Ovary (tissue), 9 donors: Measurements from ENCODE around the gene NLE1. TPM values are rescaled to one million over a fixed set of nuclear protein-coding genes. Genes with fewer than 3 reads are reported as not detected.
"Not testable (repeated sequence)": the region's sequence is repeated elsewhere in the genome, so short reads cannot be mapped to it uniquely, and the experiment has no call there.

Source experiments
- DNase-seq, 5 donors: peaks; one replicate each; pipeline ENCODE4 v3.0.0-alpha.2; 2019 to 2020
- H3K27ac ChIP-seq, 2 donors: fragments of 200-600 bp; one replicate each; pipeline versions ENCODE4 v1.5.1 to v1.8.0; 2019 to 2022
- H3K27me3 ChIP-seq: fragments of 200-600 bp; one replicate; pipeline ENCODE4 v1.8.0; 2022
- H3K36me3 ChIP-seq: fragments of 200-600 bp; sonication (generic); one replicate; pipeline ENCODE4 v1.5.1; 2019
- H3K4me1 ChIP-seq: one replicate; pipeline ENCODE4 v1.8.1; 2013; ENCODE audit warnings: mild to moderate bottlenecking, moderate library complexity; ENCODE audit not compliant: insufficient read depth
- H3K4me3 ChIP-seq: fragments of 200-600 bp; sonication (generic); one replicate; pipeline ENCODE4 v1.5.1; 2017
- H3K9me3 ChIP-seq, 2 donors: fragments of 200-600 bp in 1 of 2; sonication (generic) in 1 of 2; one replicate each; pipeline versions ENCODE4 v1.5.1 to v1.8.1; 2013 to 2019; ENCODE audit warnings: mild to moderate bottlenecking in 1 of 2, moderate library complexity in 1 of 2
- CTCF ChIP-seq, 3 donors: fragments of 450-650 bp in 2 of 3; fragments of 200-600 bp in 1 of 3; IDR thresholded peaks; one replicate each; pipeline versions ENCODE4 v1.5.1 to v1.8.0; 2016 to 2022; ENCODE audit warnings: antibody characterized with exemption in 3 of 3, mild to moderate bottlenecking in 1 of 3
- EP300 ChIP-seq: sonication (generic); formaldehyde crosslinking; IDR thresholded peaks from one replicate; pipeline ENCODE4 v1.6.1; 2017; ENCODE audit warnings: antibody characterized with exemption
- POLR2A ChIP-seq: fragments of 450-650 bp; IDR thresholded peaks from one replicate; pipeline ENCODE4 v1.6.1; 2017; ENCODE audit warnings: antibody characterized with exemption, mild to moderate bottlenecking, moderate library complexity
- WGBS, 3 donors: extraction: QIAGEN DNeasy Blood & Tissue Kit in 1 of 3; methylation state at CpG; one replicate each; pipeline versions ENCODE4 v1.1.5 to v1.1.7; 2013 to 2017; 5-methylcytosine and 5-hydroxymethylcytosine counted together
- intact Hi-C, 4 donors: fragments of 100-400 bp; cut with DNase I; formaldehyde crosslinking; loops; one replicate each; pipeline versions ENCODE4 v1.11.0 to v1.15.1; 2022 to 2023
- polyA plus RNA-seq, 2 donors: library from polyadenylated mRNA; stranded (reverse); fragments of 200-250 nt in 1 of 2; fragments of 350-450 nt in 1 of 2; fragmentation: Illumina TruSeq in 1 of 2; extraction: RNeasy Lipid Tissue Mini Kit (QIAGEN cat#74804) in 1 of 2; gene quantifications; one replicate each; pipeline ENCODE4 v1.2.3, GENCODE V29; 2013 to 2014
- total RNA-seq, 7 donors: library from RNA; depleted of rRNA in 2 of 7; stranded (reverse); fragments of >200 nt in 2 of 7; fragmentation: NEBNext Ultra II Directional in 3 of 7; extraction: Animal tissue kit (Norgen Biotek cat#: 25700) in 3 of 7; gene quantifications; one replicate each; pipeline versions ENCODE4 v1.1.0 to v1.2.4, GENCODE V29; 2016 to 2023
- donor health status: DM: no; HTN: no; CAD: no; lungs with moderate emphysema.
- donor health status: DM: no; HTN: no; CAD: no.
- donor health status: Bipolar disorder and iron deficiency.
- donor health status: DM: yes; HTN: yes; CAD: no.
- donor health status: DM: no; HTN: no; CAD: no.
- donor health status: DM: yes; HTN: yes; CAD: no.

The NLE1 gene
- total and polyA plus RNA-seq, 9 donors, result 10.6 to 26.5 (median 18.2) TPM

DNA sequence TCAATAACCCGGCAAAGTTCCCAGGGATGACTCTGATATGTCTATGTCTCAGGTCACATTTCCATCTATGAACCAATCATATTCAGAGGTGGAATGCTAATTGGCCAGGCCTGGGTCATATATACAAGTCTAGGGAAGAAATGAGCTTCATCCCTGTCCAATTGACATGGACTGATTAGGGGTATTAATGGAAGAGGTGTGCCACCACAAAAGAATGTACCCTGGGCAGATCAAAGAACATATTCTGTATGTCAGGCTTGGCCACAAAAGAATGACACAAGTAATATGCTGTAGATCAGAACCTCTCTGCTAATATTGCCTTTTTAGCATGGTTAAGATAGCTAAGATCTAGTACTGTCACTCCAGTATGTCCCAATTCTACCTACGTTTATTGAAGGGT is 45.4 kb upstream of the NLE1 start:
- Histone ChIP-seq H3K4me3 (no peak overlapping the region), H3K9me3 (no peaks in the 10 kb centered on the region), H3K4me1 (no peaks in the 10 kb centered on the region), H3K27me3 (no peaks in the 10 kb centered on the region), H3K27ac (no peak overlapping the region), H3K36me3 (no peaks in the 10 kb centered on the region)
- TF ChIP-seq POLR2A, result no peak
- TF ChIP-seq EP300, result no peak
- no peak for TF ChIP-seq CTCF (IDR thresholded peaks at IDR 0.05)
- DNase-seq, result no peak
- intact Hi-C loops, result no loop called here
- WGBS, 3 donors, result 76 to 86% (median 86%) methylated on average over 2 of the region's 2 CpGs

- H3K36me3 ChIP-seq, result no peaks in the 10 kb centered on the region
- H3K4me1 ChIP-seq, result no peaks in the 10 kb centered on the region
- no peak for DNase-seq
- intact Hi-C loops, result no loop called here
- no peak for TF ChIP-seq POLR2A
- no peak for TF ChIP-seq CTCF (IDR thresholded peaks at IDR 0.05)
- TF ChIP-seq EP300, result no peak
- no peaks in the 10 kb centered on the region for H3K9me3 ChIP-seq
- no peak overlapping the region for H3K27ac ChIP-seq
- H3K27me3 ChIP-seq, result no peaks in the 10 kb centered on the region
- no peak overlapping the region for H3K4me3 ChIP-seq
- 6 to 29% (median 15%) methylated on average over 1 of the region's 1 CpG for WGBS, 3 donors
These were observed 43.7 kb upstream of the NLE1 start for GRCh38 chr17:35185849-35186248.

DNA sequence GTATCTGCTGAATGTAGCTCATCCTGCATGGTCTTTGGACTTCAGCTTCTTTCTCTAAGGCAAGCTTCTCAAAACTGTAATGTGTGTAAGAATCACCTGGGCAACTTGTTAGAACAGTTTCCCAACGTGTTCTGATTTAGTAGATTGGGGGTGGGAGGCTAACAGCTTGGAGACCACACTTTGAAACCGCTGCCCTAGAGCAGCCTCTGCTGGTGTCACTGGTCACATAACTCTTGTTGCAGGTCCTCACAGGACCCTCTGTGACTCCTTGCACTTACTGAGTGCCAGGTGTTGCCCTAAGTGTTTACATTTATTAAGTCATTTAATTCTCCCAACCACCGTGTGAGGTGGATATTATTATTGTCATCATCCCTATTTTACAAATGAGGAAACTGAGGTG is 42.2 kb upstream of the NLE1 start:
- Histone ChIP-seq H3K4me1 (no peaks in the 10 kb centered on the region), H3K27me3 (no peaks in the 10 kb centered on the region), H3K36me3 (no peaks in the 10 kb centered on the region), H3K4me3 (no peak overlapping the region), H3K27ac (no peak overlapping the region), H3K9me3 (no peaks in the 10 kb centered on the region)
- no peak for DNase-seq
- WGBS, 3 donors, result 33 to 57% (median 41%) methylated on average over 3 of the region's 3 CpGs
- intact Hi-C loops, result no loop called here
- TF ChIP-seq EP300, result no peak
- no peak for TF ChIP-seq POLR2A
- TF ChIP-seq CTCF (IDR thresholded peaks at IDR 0.05), result no peak

DNA sequence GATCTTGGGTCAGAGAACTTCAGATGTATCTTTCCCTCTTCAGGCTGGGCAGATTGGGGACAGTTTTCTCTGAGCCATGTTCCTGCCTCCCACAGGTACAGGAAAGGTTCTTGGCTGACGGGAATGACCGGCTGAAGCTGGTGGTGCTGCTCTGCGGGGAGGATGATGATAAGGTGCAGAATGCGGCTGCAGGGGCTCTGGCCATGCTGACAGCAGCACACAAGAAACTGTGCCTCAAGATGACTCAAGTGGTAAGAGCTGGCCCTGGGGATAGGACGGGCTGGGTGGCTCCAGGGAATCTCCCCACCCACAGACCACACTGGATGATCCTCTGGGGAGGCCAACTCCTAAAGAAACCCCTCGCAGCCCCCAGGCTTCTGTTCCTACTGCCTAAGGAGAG is 41.2 kb upstream of the NLE1 start:
- no peak overlapping the region for H3K27ac ChIP-seq
- 59 to 64% (median 63%) methylated on average over 6 of the region's 6 CpGs for WGBS, 3 donors
- no peaks in the 10 kb centered on the region for H3K36me3 ChIP-seq
- no peaks in the 10 kb centered on the region for H3K27me3 ChIP-seq
- no peak for TF ChIP-seq EP300
- TF ChIP-seq CTCF (IDR thresholded peaks at IDR 0.05), result no peak
- TF ChIP-seq POLR2A, result no peak
- no peaks in the 10 kb centered on the region for H3K4me1 ChIP-seq
- DNase-seq, result no peak
- intact Hi-C loops, result no loop called here
- no peak overlapping the region for H3K4me3 ChIP-seq
- no peaks in the 10 kb centered on the region for H3K9me3 ChIP-seq

GRCh38 chr17:35179379-35179778 is 37.3 kb upstream of the NLE1 start:
- not testable (repeated sequence) for DNase-seq, H3K27me3 ChIP-seq, H3K9me3 ChIP-seq, H3K4me1 ChIP-seq, H3K36me3 ChIP-seq, H3K4me3 ChIP-seq, H3K27ac ChIP-seq
- WGBS, 3 donors, result 89 to 96% (median 90%) methylated on average over 5 of the region's 5 CpGs
- intact Hi-C loops, result loop anchor here in 1 of 4 donors (10.0 kb wide), 1 partner anchor 355 kb away; the partner anchor contains the start of gene SLFN12L
